Measurements from ENCODE around the gene RIPOR2. TPM values are rescaled to one million over a fixed set of nuclear protein-coding genes. Genes with fewer than 3 reads are reported as not detected.

The RIPOR2 gene, protein sequence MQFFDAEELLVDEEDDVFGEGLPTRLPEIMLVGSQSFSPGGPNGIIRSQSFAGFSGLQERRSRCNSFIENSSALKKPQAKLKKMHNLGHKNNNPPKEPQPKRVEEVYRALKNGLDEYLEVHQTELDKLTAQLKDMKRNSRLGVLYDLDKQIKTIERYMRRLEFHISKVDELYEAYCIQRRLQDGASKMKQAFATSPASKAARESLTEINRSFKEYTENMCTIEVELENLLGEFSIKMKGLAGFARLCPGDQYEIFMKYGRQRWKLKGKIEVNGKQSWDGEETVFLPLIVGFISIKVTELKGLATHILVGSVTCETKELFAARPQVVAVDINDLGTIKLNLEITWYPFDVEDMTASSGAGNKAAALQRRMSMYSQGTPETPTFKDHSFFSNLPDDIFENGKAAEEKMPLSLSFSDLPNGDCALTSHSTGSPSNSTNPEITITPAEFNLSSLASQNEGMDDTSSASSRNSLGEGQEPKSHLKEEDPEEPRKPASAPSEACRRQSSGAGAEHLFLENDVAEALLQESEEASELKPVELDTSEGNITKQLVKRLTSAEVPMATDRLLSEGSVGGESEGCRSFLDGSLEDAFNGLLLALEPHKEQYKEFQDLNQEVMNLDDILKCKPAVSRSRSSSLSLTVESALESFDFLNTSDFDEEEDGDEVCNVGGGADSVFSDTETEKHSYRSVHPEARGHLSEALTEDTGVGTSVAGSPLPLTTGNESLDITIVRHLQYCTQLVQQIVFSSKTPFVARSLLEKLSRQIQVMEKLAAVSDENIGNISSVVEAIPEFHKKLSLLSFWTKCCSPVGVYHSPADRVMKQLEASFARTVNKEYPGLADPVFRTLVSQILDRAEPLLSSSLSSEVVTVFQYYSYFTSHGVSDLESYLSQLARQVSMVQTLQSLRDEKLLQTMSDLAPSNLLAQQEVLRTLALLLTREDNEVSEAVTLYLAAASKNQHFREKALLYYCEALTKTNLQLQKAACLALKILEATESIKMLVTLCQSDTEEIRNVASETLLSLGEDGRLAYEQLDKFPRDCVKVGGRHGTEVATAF
- 1.1 TPM for total RNA-seq (ENCODE audit: unreplicated experiment)
- long read RNA-seq, partial matches to known transcripts, result 1 of 1 reads
- long read RNA-seq, other reads (novel, unspliced or antisense), result 0 of 1 reads

DNA sequence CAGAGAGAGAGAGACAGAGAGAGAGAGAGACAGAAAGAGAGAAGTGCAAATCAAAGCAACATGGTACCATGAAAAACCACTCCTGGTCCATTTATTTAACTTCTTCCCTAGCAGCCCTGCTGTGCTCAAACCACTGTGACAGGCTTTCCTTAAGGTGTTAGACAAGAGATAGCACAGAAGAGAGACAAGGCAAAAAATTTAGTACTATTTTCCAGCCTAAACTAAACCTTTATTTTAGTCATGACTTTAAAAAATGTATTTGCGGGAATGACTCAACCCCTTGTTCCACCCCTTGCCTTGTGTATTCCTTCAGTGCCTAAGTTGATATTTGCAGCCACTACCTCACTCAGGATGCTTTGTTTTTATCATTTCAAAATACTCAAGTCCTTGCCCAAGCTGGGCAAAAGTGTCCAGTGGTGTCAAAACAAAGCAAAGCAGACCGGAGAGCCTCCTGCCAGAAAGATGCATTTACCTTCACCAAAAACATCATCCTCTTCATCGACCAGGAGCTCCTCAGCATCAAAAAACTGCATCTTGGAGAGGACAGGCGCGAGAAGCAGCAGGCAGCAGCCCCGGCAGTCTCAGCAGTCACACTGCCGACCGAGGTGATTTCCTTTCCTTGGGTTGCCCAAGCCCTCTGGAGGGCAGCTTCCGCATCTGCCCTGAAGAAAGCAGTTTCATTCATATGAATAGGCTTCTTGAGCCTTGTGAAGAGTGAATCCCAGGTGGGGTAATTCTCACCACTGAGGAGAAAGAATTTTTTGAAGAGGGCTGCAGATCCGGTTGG, at the start of gene RIPOR2:
RIPOR2 (minus strand) TSS at position 595 of the 787 bp plus-strand sequence; CDS start at position 533, 62 bp downstream.
- Mint-ChIP-seq H3K4me1 (ENCODE audit: unreplicated experiment) (peaks cover 18% of the 10 kb centered on the region), H3K27me3 (ENCODE audit: unreplicated experiment) (peaks cover 2% of the 10 kb centered on the region), H3K27ac (ENCODE audit: unreplicated experiment) (no peak within 1 kb of the TSS), H3K4me3 (ENCODE audit: unreplicated experiment) (no peak within 1 kb of the TSS), H3K36me3 (ENCODE audit: low read depth, unreplicated experiment) (no peaks in the 10 kb centered on the region), H3K9me3 (ENCODE audit: unreplicated experiment) (no peaks in the 10 kb centered on the region)
- TF ChIP-seq, protein P1, sequence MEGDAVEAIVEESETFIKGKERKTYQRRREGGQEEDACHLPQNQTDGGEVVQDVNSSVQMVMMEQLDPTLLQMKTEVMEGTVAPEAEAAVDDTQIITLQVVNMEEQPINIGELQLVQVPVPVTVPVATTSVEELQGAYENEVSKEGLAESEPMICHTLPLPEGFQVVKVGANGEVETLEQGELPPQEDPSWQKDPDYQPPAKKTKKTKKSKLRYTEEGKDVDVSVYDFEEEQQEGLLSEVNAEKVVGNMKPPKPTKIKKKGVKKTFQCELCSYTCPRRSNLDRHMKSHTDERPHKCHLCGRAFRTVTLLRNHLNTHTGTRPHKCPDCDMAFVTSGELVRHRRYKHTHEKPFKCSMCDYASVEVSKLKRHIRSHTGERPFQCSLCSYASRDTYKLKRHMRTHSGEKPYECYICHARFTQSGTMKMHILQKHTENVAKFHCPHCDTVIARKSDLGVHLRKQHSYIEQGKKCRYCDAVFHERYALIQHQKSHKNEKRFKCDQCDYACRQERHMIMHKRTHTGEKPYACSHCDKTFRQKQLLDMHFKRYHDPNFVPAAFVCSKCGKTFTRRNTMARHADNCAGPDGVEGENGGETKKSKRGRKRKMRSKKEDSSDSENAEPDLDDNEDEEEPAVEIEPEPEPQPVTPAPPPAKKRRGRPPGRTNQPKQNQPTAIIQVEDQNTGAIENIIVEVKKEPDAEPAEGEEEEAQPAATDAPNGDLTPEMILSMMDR (IDR thresholded peaks at IDR 0.05; ENCODE audit: unreplicated experiment), result no peak
- DNase-seq (ENCODE audit: low spot score), result peak; percentile 52

DNA sequence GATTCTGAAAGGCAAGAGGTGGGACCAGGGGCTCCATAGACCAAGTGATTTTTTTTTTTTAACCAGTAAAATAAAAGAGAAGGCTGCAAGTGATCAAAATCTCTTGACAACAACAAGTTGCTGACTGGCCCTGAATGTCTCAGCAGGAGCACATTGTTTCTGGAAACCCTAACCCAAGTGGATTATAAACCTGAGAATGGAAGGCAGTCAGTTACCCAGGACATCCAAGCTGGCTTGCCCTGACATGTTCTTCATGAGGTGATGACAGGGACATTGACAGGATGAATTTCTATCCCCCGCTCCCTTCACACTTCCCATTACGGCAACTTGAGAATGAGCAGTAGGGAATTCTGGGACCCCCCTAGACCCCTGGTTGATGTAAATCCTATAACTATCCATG, 49.6 kb upstream of the RIPOR2 start:
- no peak overlapping the region for H3K27ac Mint-ChIP-seq (ENCODE audit: unreplicated experiment)
- H3K36me3 Mint-ChIP-seq (ENCODE audit: low read depth, unreplicated experiment), result peaks cover 8% of the 10 kb centered on the region
- DNase-seq (ENCODE audit: low spot score), result no peak
- TF ChIP-seq, protein P1 (IDR thresholded peaks at IDR 0.05; ENCODE audit: unreplicated experiment), result no peak
- no peaks in the 10 kb centered on the region for H3K27me3 Mint-ChIP-seq (ENCODE audit: unreplicated experiment)
- peaks cover 2% of the 10 kb centered on the region for H3K4me1 Mint-ChIP-seq (ENCODE audit: unreplicated experiment)
- H3K9me3 Mint-ChIP-seq (ENCODE audit: unreplicated experiment), result no peaks in the 10 kb centered on the region
- no peak overlapping the region for H3K4me3 Mint-ChIP-seq (ENCODE audit: unreplicated experiment)

DNA sequence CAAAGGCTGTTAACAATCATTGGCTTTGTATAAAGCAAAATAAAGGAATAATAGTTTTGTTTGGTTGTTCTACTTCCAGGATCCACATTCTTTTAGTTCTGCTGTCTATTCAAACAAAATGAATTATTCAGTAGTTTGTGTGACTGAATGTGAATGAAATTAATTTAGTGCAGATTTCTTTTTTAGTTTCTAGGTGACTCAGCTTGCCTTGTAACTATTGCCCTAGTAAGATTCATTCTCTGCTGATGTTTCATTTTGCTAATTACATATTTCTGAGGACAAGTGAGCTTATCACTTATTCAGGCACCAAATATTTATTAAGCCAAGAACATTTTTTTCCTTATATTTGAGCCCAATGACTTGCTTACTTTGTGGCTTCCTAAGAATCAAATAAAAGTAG, 46.5 kb upstream of the RIPOR2 start:
- no peak overlapping the region for H3K27ac Mint-ChIP-seq (ENCODE audit: unreplicated experiment)

DNA sequence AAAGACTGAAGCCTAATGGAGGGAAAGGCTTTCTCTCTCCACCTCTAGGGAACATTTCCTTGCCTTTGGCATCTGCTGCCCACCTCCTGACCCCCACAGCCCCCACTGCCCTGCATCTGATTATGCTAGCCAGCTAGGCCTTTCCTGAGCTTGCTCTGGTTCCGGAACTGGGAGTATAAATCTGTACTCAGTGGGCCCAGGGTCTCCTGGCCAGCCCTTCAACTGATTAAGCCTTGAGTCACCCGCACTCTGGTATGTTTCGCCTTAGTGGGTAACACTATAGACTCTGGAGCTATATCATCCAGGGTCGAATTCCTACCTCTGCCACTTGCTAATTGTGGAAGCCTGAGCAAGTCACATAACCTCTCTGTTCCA, 45.6 kb upstream of the RIPOR2 start:
- H3K9me3 Mint-ChIP-seq (ENCODE audit: unreplicated experiment), result no peaks in the 10 kb centered on the region
- DNase-seq (ENCODE audit: low spot score), result no peak
- H3K4me3 Mint-ChIP-seq (ENCODE audit: unreplicated experiment), result no peak overlapping the region
- H3K27me3 Mint-ChIP-seq (ENCODE audit: unreplicated experiment), result no peaks in the 10 kb centered on the region
- H3K27ac Mint-ChIP-seq (ENCODE audit: unreplicated experiment), result no peak overlapping the region
- H3K4me1 Mint-ChIP-seq (ENCODE audit: unreplicated experiment), result peaks cover 2% of the 10 kb centered on the region
- TF ChIP-seq, protein P1 (IDR thresholded peaks at IDR 0.05; ENCODE audit: unreplicated experiment), result no peak
- no peaks in the 10 kb centered on the region for H3K36me3 Mint-ChIP-seq (ENCODE audit: low read depth, unreplicated experiment)

More for the DNA sequence above, 46.5 kb upstream of the RIPOR2 start:
- no peaks in the 10 kb centered on the region for H3K9me3 Mint-ChIP-seq (ENCODE audit: unreplicated experiment)
- TF ChIP-seq, protein P1 (IDR thresholded peaks at IDR 0.05; ENCODE audit: unreplicated experiment), result no peak
- H3K36me3 Mint-ChIP-seq (ENCODE audit: low read depth, unreplicated experiment), result peaks cover 3% of the 10 kb centered on the region
- no peak for DNase-seq (ENCODE audit: low spot score)
- no peak overlapping the region for H3K4me3 Mint-ChIP-seq (ENCODE audit: unreplicated experiment)
- no peaks in the 10 kb centered on the region for H3K27me3 Mint-ChIP-seq (ENCODE audit: unreplicated experiment)
- peaks cover 2% of the 10 kb centered on the region for H3K4me1 Mint-ChIP-seq (ENCODE audit: unreplicated experiment)
